HepG2 (cell line): ENCODE data around the gene DNAJB2. TPM values are rescaled to one million over a fixed set of nuclear protein-coding genes. Genes with fewer than 3 reads are reported as not detected.

Experiments
- AGO1 ChIP-seq: fragments of 200-400 bp; formaldehyde crosslinking; IDR thresholded peaks from 2 replicates; pipeline ENCODE4 v1.6.1; 2017; ENCODE audit warnings: mild to moderate bottlenecking, low read depth, low read length, moderate library complexity; ENCODE audit not compliant: poor library complexity, severe bottlenecking
- HNF4A ChIP-seq: sonication (generic); formaldehyde crosslinking; IDR thresholded peaks from 2 replicates; pipeline ENCODE4 v1.4.0; 2020; ENCODE audit warnings: missing genetic modification reagents
- IRF2 ChIP-seq: IDR thresholded peaks from 2 replicates; pipeline ENCODE4 v1.6.1; 2018; ENCODE audit warnings: missing genetic modification reagents, missing compliant biosample characterization
- JARID2 ChIP-seq: sonication (generic); formaldehyde crosslinking; IDR thresholded peaks from 2 replicates; pipeline ENCODE4 v1.8.1; 2023; ENCODE audit warnings: missing genetic modification reagents, inconsistent platforms; ENCODE audit not compliant: insufficient replicate concordance
- PBX2 ChIP-seq: IDR thresholded peaks from 2 replicates; pipeline ENCODE4 v1.6.1; 2016; ENCODE audit warnings: control low read depth
- PLSCR1 ChIP-seq: sonication (generic); formaldehyde crosslinking; IDR thresholded peaks from 2 replicates; pipeline ENCODE4 v1.5.0; 2020; ENCODE audit warnings: missing genetic modification reagents, mild to moderate bottlenecking, borderline replicate concordance
- REST ChIP-seq, 2 experiments: IDR thresholded peaks; 2 replicates each; pipeline ENCODE4 v1.6.1; 2011 to 2012; ENCODE audit warnings: low read length in 2 of 2, borderline replicate concordance in 1 of 2, low read depth in 1 of 2, mild to moderate bottlenecking in 1 of 2, moderate library complexity in 1 of 2
- SMARCC2 ChIP-seq: fragments of 450-650 bp; IDR thresholded peaks from 2 replicates; pipeline ENCODE4 v1.6.1; 2017; ENCODE audit warnings: antibody characterized with exemption, mild to moderate bottlenecking
- SUZ12 ChIP-seq: fragments of 150-350 bp; IDR thresholded peaks from 2 replicates; pipeline ENCODE4 v1.6.1; 2014; ENCODE audit warnings: low read depth, low read length
- THAP7 ChIP-seq: sonication (generic); formaldehyde crosslinking; IDR thresholded peaks from 2 replicates; pipeline ENCODE4 v1.8.1; 2023; ENCODE audit warnings: mild to moderate bottlenecking, missing genetic modification reagents
- YEATS4 ChIP-seq: sonication (generic); formaldehyde crosslinking; IDR thresholded peaks from 2 replicates; pipeline ENCODE4 v1.4.0; 2020; ENCODE audit warnings: missing genetic modification reagents, borderline replicate concordance
- ZNF3 ChIP-seq: IDR thresholded peaks from 2 replicates; pipeline ENCODE4 v1.7.0; 2017; ENCODE audit warnings: inconsistent platforms
- ZNF850 ChIP-seq: sonication (generic); formaldehyde crosslinking; conservative IDR thresholded peaks from 2 replicates; pipeline ENCODE4 v1.9.0; 2021; ENCODE audit warnings: mild to moderate bottlenecking, missing genetic modification reagents
- polyA plus RNA-seq, 8 experiments: library from polyadenylated mRNA; depleted of rRNA in 3 of 8; stranded (reverse) in 7 of 8; unstranded in 1 of 8; fragments of >200 nt; fragmentation: Illumina TruSeq in 4 of 8; extraction: Trizol in 4 of 8; gene quantifications; 2 replicates each; pipeline versions ENCODE4 v1.2.1 to v1.2.3, GENCODE V29; 2011 to 2016; ENCODE audit warnings: low read depth in 4 of 8, missing spikeins in 1 of 8, mixed read lengths in 1 of 8; ENCODE audit not compliant: insufficient read depth in 1 of 8
- total RNA-seq, 5 experiments: library from RNA; depleted of rRNA; stranded (reverse); fragments of >200 nt; fragmentation: Illumina TruSeq; extraction: Trizol; gene quantifications; 2 replicates each; pipeline ENCODE4 v1.2.3, GENCODE V29; 2016; ENCODE audit warnings: low read depth in 1 of 5
- TF ChIP-seq, protein P1 (sequence below): IDR thresholded peaks from 2 replicates; pipeline ENCODE4 v1.4.0; 2020; ENCODE audit warnings: mild to moderate bottlenecking, missing genetic modification reagents
- TF ChIP-seq, protein P2 (sequence below): sonication (generic); formaldehyde crosslinking; IDR thresholded peaks from 2 replicates; pipeline ENCODE4 v1.4.0; 2020; ENCODE audit warnings: missing genetic modification reagents

DNAJB2 gene
- total and polyA plus RNA-seq, 2 of the 13 experiments (the other 11 are each of a cell fraction or from before 2014, with no cell fraction given) = 21.3 to 31.1 TPM

DNA sequence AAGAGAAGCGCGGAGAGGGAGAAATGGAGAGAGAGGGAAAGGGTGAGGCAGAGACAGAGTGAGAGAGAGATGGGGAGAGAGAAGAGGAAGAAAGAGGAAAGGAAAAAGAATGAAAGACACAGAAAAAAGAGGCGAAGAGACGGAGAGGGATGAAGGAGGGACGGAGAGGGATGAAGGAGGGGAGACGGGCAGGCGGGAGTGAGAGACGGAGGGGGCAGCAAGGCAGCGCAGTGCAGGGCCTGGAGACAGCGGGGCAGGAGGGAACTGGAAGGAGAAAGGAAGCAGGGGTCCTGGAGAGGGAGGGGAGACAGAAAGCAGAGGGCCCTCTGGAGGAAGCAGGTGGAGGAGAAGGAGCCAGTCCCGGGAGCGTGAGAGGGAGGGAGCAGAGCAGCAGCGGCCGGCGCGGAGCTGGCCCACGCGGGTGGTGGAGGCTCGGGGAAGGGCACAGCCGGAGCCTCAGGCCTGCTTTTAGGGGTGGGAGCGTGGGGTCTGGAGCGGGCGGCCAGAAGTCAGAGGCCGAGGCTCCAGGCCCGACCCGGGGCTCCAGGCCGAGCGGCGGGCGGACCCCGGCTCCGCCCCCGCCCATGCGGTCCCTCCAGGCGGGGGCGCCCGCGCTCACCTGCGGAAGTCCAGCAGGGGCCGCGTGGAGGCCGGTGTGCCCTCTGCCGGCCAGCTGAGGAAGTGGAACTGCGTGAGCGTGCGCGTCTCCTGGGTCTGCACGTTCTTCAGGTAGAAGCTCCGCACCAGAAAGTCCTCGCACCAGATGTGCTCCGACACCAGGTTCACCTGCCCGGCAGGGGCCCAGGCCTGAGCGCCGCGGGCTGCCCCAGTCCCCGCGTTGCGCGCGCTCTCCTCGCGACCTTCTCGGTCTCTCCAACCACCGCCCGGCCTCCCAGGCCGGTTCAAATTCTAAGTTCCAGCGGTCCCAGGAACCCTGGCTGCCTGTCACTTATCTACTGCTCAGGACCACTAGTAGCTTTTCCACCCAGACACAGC is 15.5 kb downstream of the DNAJB2 start (continued):
- TF ChIP-seq, protein P1, sequence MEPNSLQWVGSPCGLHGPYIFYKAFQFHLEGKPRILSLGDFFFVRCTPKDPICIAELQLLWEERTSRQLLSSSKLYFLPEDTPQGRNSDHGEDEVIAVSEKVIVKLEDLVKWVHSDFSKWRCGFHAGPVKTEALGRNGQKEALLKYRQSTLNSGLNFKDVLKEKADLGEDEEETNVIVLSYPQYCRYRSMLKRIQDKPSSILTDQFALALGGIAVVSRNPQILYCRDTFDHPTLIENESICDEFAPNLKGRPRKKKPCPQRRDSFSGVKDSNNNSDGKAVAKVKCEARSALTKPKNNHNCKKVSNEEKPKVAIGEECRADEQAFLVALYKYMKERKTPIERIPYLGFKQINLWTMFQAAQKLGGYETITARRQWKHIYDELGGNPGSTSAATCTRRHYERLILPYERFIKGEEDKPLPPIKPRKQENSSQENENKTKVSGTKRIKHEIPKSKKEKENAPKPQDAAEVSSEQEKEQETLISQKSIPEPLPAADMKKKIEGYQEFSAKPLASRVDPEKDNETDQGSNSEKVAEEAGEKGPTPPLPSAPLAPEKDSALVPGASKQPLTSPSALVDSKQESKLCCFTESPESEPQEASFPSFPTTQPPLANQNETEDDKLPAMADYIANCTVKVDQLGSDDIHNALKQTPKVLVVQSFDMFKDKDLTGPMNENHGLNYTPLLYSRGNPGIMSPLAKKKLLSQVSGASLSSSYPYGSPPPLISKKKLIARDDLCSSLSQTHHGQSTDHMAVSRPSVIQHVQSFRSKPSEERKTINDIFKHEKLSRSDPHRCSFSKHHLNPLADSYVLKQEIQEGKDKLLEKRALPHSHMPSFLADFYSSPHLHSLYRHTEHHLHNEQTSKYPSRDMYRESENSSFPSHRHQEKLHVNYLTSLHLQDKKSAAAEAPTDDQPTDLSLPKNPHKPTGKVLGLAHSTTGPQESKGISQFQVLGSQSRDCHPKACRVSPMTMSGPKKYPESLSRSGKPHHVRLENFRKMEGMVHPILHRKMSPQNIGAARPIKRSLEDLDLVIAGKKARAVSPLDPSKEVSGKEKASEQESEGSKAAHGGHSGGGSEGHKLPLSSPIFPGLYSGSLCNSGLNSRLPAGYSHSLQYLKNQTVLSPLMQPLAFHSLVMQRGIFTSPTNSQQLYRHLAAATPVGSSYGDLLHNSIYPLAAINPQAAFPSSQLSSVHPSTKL (CRISPR knock-in tag) = peak; percentile 75
- TF ChIP-seq PBX2 (CRISPR knock-in tag) (no peak), SMARCC2 (no peak), IRF2 (CRISPR knock-in tag) (peak; percentile 93; the same call in 1 of the 2 replicates), YEATS4 (CRISPR knock-in tag) (peak; percentile 95), ZNF850 (CRISPR knock-in tag) (no peak), ZNF3 (CRISPR knock-in tag) (no peak), AGO1 (peak; percentile 64), HNF4A (CRISPR knock-in tag) (peak; percentile 29; the same call in 1 of the 2 replicates), THAP7 (CRISPR knock-in tag) (peak; percentile 89; the same call in 1 of the 2 replicates), REST (IDR thresholded peaks at IDR 0.05; ENCODE audit: borderline replicate concordance in 1 of 2, low read depth in 1 of 2, low read length in 2 of 2) (no peak; a peak in 3 of 4 replicates), SUZ12 (no peak), JARID2 (CRISPR knock-in tag) (no peak), PLSCR1 (no peak)
- TF ChIP-seq, protein P2, sequence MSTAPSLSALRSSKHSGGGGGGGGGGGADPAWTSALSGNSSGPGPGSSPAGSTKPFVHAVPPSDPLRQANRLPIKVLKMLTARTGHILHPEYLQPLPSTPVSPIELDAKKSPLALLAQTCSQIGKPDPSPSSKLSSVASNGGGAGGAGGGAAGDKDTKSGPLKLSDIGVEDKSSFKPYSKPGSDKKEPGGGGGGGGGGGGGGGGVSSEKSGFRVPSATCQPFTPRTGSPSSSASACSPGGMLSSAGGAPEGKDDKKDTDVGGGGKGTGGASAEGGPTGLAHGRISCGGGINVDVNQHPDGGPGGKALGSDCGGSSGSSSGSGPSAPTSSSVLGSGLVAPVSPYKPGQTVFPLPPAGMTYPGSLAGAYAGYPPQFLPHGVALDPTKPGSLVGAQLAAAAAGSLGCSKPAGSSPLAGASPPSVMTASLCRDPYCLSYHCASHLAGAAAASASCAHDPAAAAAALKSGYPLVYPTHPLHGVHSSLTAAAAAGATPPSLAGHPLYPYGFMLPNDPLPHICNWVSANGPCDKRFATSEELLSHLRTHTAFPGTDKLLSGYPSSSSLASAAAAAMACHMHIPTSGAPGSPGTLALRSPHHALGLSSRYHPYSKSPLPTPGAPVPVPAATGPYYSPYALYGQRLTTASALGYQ (CRISPR knock-in tag) = no peak; the same call in 1 of the 2 replicates
